HG02759 (cell line): ENCODE results near the gene AREL1.

Experiments
- ATAC-seq: cut with Tn5 transposase; IDR thresholded peaks from one replicate; pipeline ENCODE4 v1.9.1; 2021; ENCODE audit warnings: mild to moderate bottlenecking, moderate library complexity; ENCODE audit not compliant: unreplicated experiment

Gene AREL1

DNA sequence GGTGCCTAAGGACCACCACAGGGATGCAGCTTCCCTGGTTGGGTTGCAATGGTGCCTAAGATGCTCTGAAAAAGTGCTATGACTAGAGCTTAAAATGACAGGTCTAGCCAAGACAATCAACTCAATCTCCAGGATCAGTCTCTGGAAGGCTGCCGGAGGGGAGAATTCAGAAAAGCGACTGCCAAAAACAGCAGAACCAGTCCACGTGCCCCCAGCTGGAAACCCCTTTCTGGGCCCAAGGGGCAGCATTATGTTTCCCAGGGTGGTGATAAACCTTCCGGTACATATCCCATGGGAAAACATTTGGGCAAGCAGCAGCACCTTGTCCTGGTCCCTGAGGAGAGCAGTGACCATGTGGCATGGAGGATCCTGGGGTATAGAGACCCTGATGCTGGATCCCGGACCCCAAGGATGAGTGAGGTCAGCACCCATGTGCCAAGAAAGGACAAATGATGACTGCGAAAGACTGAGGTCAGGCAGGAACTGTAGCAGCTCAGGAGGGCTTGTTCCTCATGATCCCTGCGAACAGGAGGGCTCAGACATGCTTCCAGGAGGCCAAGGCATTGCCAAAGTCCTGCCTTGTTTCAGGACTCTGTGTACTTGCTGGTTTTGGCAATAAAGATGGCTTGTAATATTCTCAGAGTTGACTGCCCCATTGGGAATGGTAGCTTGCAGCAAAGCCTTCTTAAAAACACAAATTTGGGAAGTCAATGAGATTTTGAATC lies 51.0 kb downstream of the AREL1 start:
- no peak for ATAC-seq

GRCh38 chr14:74660863-74661262 lies 52.0 kb downstream of the AREL1 start:
- no peak for ATAC-seq

- ATAC-seq, result no peak
Measured at GRCh38 chr14:74660167-74660566, 52.7 kb downstream of the AREL1 start.

DNA sequence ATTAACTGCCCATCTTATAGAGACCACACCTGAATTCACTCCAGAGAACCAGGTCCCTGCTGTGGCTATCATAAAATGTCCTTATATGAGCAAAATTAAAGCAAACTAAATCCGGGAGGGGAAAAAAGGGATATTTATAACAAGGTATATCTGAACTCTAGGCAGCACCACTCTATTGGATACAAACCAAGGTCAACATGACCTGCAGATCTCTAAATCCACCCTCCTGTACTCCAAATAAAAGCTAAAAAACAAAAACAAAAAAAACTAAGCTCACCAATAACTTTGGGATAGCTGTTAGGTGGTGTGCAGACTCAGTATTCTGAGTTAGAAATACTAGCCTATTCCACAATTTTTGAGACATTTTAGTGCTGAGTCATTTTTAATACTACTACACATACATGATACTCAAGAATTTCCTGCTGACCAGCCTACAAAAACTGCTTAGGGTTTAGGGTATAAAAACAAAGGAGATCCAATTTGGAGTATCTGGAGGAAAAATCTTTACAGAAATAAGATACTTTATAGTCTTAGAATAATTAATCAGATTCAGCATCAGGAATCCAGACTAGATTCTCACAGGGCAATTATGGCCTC lies 54.2 kb downstream of the AREL1 start:
- ATAC-seq, result no peak

GRCh38 chr14:74656964-74657363 lies 55.9 kb downstream of the AREL1 start:
- no peak for ATAC-seq

DNA sequence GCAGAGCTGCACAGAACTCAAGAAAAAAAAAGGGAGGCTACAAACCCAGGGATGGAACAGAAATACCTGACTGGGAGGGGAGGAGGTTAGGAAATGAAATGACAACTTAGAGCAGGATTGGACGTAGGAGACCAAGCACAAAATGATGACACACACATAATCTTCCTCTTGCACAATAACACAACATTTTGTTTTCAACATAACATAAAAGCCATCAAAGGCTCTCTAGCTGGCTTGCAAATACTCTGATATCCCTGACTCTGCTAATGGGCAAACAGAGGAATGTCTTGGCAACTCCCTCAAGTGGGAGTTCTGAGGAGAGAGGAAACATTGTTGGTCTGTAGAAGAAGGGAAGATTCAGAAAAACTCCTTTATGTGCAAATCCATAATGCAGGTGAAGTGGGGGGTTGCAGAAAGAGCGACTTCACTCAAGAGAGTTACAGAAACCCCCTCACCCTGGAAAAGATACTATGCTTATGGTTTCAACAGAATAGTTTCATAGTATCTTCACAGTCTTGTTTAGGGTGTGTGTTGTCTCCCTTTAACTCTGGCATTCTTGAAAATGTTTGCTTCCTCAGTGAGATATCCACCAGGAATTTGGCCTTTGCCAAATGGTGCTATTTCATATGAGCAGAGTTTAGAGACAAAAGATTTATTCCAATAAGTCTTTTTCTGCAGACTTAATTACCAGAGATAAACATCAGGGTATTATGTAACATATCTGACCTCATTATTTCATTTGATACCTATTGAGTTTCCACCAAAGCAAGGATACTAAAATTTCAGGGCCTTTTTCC lies 57.1 kb downstream of the AREL1 start:
- no peak for ATAC-seq

DNA sequence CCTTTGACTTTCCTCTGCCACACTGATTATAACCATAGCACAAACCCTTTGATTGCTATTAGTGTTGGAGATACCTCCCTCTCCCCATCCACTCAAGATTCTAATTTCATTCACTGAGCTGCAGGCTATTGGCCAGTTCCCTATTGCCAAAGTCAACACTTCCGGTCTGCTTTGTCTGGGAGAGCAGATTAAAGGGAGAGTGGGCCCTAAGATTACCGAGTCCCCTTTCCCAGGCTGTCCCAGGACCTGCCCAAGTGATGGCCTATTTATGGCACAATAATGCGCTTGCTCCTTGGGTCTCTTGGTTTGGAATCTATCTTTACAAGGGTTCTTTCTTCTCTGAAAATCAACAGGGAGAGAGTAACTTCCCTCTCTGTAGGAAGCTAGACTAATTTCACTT lies 57.9 kb downstream of the AREL1 start:
- no peak for ATAC-seq

- no peak for ATAC-seq
Measured at GRCh38 chr14:74653386-74654138, 59.3 kb downstream of the AREL1 start.

GRCh38 chr14:74652541-74652940 lies 60.3 kb downstream of the AREL1 start:
- ATAC-seq, result no peak

- no peak for ATAC-seq
Measured at GRCh38 chr14:74650927-74651686, 61.8 kb downstream of the AREL1 start.

DNA sequence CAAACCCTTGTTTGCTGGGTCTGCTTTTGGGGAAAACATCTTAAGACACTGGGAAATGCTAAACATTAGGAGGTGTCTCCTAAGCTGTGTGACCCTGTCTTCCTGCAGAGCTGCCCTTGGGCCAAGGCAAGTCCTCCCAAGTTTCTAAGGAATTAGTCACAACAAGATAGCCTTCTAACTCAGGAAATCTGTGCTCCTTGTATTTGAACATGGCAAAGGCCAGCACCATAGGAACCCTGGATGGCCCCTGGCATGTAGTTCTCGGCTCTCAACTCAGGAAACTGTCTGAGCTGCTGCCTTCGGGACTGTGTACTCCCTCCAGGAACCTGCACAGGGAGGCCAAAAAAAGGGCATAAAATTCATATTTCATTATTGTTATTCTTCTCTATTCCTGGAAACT lies 63.2 kb downstream of the AREL1 start:
- ATAC-seq, result no peak

GRCh38 chr14:74649167-74649566 lies 63.7 kb downstream of the AREL1 start:
- ATAC-seq, result no peak

DNA sequence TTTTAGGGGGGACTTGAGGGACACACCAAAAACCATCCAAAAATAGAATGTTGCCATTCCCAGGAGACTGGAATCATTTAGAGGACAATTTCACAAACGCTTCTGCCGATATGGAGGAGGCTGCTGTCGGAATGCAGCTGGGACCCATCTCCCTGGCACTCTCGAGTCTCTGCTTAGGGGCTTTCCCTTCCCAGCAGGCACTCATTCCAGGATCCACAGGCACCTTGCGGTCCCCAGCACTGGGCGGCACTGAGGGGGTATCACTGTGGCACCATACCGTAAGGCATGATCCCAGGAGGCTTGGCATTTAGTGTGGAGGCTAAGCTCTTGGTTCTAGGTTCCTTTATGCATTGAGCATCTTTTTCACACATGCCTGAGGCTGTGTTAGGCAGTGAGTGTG lies 64.3 kb downstream of the AREL1 start:
- no peak for ATAC-seq

DNA sequence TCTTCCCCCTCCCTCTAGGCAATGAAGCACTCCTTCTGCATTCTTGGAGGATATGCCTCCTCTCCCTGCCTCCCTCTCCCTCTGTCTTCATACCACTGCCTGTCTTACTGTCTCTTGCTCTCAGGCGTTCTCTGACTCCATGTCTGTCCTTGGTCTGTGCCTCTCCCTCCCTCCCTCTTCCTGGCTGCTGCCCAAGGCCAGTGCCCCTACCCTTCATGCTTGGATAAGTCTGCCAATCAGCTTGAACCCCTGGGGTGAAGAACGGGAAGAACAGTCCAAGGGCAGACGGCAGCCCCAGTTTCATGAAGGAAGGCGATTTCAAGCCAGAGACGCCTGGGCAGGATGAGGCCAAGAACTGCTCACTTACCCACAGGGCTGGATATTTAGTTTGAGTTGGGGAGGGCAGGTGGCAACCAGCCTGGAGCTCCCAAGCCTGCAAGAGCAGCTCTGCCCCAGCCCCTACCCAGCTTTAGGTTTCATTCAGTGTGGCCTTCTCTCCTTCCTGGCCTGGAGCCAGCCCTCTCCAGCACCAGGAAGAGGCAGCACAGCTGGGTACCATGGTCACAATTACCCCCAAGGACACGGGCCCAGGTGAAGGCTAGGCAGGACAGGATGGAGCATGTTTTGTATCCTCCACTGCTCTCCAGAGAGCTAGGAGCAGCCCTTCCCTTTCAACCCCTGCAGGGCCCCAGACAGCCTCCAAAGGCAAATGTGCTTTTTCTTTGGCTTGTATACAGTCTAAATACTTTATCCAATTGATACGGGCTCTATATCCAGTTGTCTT lies 65.0 kb downstream of the AREL1 start:
- ATAC-seq, result no peak

GRCh38 chr14:74647061-74647677 lies 65.7 kb downstream of the AREL1 start:
- ATAC-seq, result no peak

- ATAC-seq, result no peak
Measured at GRCh38 chr14:74645756-74646470, 67.0 kb downstream of the AREL1 start.

- no peak for ATAC-seq
Measured at GRCh38 chr14:74645244-74645643, 67.6 kb downstream of the AREL1 start.

GRCh38 chr14:74641601-74642391 lies 71.1 kb downstream of the AREL1 start:
- no peak for ATAC-seq
